ENCODE measurements around the gene BMAL2. TPM values are rescaled to one million over a fixed set of nuclear protein-coding genes. Genes with fewer than 3 reads are reported as not detected.

BMAL2 gene
- total RNA-seq, 1 experiment from 2014 or later: 16.2 TPM

- TF ChIP-seq ERG (CRISPR knock-in tag; IDR thresholded peaks at IDR 0.05): no peak
- TF ChIP-seq CREB1 (CRISPR knock-in tag; IDR thresholded peaks at IDR 0.05): no peak
- no peak for TF ChIP-seq ZNF423 (CRISPR knock-in tag; IDR thresholded peaks at IDR 0.05)
- TF ChIP-seq CDX4 (CRISPR knock-in tag; IDR thresholded peaks at IDR 0.05; ENCODE audit: borderline replicate concordance): no peak
- no peak for TF ChIP-seq ZNF121 (CRISPR knock-in tag; IDR thresholded peaks at IDR 0.05)
- TF ChIP-seq GTF2I (CRISPR knock-in tag; conservative IDR thresholded peaks at IDR 0.05): no peak
- TF ChIP-seq USF1 (CRISPR knock-in tag; IDR thresholded peaks at IDR 0.05): no peak
- TF ChIP-seq MLX (CRISPR knock-in tag; IDR thresholded peaks at IDR 0.05): no peak
- TF ChIP-seq ETV6 (CRISPR knock-in tag; IDR thresholded peaks at IDR 0.05): no peak
Observed at GRCh38 chr12:27342536-27342935, 9.9 kb downstream of the BMAL2 start (continued).

GRCh38 chr12:27343255-27344000 lies 10.8 kb downstream of the BMAL2 start:
- Mint-ChIP-seq H3K36me3 (no peaks in the 10 kb centered on the region), H3K9me3 (no peaks in the 10 kb centered on the region), H3K27me3 (ENCODE audit: low read depth) (no peaks in the 10 kb centered on the region), H3K27ac (peak overlapping the region; percentile 14; the same call in 1 of the 2 replicates), H3K4me1 (peaks cover 51% of the 10 kb centered on the region), H3K4me3 (no peak overlapping the region)
- POLR2A ChIA-PET: no interaction called here
- TF ChIP-seq USF1 (CRISPR knock-in tag; IDR thresholded peaks at IDR 0.05) (no peak), KAT7 (CRISPR knock-in tag; IDR thresholded peaks at IDR 0.05; ENCODE audit: borderline replicate concordance) (no peak), ETV6 (CRISPR knock-in tag; IDR thresholded peaks at IDR 0.05) (no peak), ZNF425 (CRISPR knock-in tag; conservative IDR thresholded peaks at IDR 0.05) (no peak), ZNF232 (CRISPR knock-in tag; IDR thresholded peaks at IDR 0.05) (no peak), ZNF671 (CRISPR knock-in tag; IDR thresholded peaks at IDR 0.05) (no peak), ZNF263 (CRISPR knock-in tag; IDR thresholded peaks at IDR 0.05; ENCODE audit: low read depth) (no peak), AR (CRISPR knock-in tag; IDR thresholded peaks at IDR 0.05) (no peak), ATF1 (CRISPR knock-in tag; IDR thresholded peaks at IDR 0.05) (no peak), ZNF416 (CRISPR knock-in tag; IDR thresholded peaks at IDR 0.05) (no peak)
- ATAC-seq (no peak), DNase-seq (ENCODE audit: low spot score) (no peak)
- CTCF ChIA-PET: no interaction called here

Data from WTC11 (cell line).